Measurements from ENCODE around the gene WDCP.
"Not testable (repeated sequence)": the region's sequence is repeated elsewhere in the genome, so short reads cannot be mapped to it uniquely, and the experiment has no call there.

The WDCP gene

GRCh38 chr2:24046930-24047702 is at the start of gene WDCP:
Gene WDCP (minus strand): TSS chr2:24047391. CDS start chr2:24039494, 7,897 bp downstream.
- DNase-seq: peak; percentile 98

GRCh38 chr2:24095171-24095677 is 48.0 kb upstream of the WDCP start:
- not testable (repeated sequence) for DNase-seq

- not testable (repeated sequence) for DNase-seq
These were observed 46.1 kb upstream of the WDCP start for GRCh38 chr2:24093270-24093669.

DNA sequence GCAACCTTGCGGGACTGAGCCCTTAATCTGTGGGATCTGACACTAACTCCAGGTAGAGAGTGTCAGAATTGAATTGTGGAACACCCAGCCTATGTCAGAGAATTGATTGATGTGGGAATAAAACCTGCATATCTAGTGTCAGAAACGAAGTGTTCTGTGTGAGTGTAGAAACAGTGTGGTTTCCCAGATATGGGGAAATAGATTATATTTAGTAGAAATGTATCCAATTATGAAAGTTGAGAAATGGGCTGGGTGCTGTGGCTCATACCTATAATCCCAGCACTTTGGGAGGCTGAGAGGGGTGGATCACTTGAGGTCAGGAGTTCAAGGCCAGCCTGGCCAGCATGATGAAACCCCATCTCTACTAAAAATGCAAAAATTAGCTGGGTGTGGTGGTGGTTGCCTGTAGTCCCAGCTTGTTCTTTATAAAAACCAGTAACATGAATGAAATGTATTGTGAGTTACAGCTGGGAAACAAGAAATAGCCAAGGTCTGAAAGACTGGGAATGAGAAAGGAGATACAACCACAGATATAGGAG is 41.7 kb upstream of the WDCP start:
- DNase-seq: no peak

GRCh38 chr2:24087032-24087431 is 39.8 kb upstream of the WDCP start:
- no peak for DNase-seq

DNA sequence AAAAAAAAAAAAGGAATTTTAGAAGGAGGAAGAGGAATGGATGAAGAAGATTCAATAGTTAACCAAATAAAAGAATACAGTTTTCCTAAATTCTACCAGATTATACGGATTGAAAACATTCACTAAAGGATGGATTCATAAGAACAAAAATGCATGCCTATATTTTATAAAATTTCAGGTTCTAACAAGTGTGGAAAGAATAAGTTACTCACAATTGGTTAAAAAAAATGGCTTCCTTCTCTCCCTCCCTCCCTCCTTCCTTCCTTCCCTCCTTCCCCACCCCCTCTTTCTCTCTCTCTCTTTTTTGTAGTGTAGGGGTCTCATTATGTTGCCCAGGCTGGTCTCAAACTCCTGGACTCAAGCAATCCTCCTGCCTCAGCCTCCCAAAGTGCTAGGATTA is 39.0 kb upstream of the WDCP start:
- DNase-seq: no peak

- DNase-seq: no peak
These were observed 38.0 kb upstream of the WDCP start for GRCh38 chr2:24085200-24085489.

DNA sequence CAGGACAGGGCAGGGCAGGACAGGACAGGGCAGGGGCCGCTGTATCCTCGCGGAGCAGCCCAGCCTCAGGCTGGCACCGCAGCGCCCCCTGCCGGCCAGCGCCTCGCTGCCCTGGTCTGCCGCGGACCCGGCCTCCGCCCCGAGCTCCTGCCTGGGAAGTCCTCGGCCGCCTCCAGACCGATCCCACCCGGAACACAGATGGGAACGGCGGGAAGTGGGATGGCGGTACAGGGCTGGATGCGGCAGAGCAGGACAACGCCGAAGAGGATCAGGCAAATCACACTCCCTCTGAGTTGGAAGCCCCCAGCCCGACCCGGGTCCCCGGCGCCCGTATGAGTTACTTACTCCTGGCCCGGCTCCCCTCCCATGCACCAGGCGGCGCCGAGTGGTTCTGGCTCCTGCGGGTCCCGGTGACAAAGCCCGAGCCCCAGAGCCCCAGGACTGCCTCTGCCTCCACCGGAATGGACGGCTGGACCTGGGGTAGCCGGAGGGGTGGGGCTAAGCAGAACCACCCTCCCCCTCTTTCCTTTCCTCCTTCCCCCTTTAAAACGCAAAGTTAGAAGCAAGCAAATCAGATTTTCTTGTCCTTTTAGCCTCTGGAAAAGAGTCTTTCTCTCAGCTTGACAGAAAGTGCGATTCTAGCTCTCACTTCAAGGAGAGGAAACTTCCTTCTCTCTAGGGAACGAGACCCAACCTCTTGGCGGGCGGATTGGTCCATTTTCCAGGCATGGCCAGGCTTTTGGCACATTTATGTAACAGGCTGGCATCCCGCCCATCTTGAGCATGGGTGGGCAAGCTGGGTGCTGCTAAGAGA is 37.4 kb upstream of the WDCP start, which contains the start of gene TP53I3:
Gene TP53I3 (minus strand): TSS at position 449 of the 814 bp plus-strand sequence. CDS start 508 bp downstream, outside the sequence.
- DNase-seq: peak; percentile 81

DNA sequence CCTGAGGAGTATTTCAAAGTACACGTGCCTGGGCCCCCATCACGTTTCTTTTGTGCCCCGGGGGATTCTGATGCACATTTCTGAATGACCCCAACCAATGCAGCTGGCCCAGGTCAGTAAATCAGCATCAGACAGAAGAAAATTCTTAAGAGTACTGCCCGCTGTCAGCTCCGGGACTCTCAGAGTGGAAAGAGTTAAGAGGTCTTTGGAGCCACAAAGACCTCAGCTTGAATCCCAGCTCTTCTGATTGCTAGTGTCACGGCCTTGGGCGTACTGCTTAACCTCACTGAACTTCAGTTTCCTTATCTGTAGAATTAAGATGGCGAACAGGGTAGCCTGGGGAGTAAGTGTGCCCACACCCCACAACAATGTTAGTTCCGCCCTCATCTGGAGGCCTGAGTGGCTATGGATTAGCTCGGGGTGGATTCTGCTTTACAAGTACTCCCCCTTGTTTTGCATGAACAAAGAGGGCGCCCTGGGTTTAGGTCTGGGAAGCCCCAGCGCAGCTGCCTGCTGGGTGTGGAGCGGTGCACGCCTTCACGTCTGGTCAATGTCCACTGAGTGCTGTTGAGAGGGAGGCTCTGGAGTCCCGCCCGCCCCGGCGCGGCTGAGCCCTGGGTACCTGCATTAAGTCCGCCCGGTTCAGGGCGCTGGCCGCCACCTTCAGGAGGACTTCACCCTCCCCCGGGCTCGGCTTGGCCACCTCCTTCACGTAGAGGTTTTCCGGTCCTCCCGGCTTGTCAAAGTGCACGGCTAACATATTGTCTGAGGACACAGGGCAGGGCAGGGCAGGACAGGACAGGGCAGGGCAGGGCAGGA is 36.6 kb upstream of the WDCP start:
- peak; percentile 66 for DNase-seq

DNA sequence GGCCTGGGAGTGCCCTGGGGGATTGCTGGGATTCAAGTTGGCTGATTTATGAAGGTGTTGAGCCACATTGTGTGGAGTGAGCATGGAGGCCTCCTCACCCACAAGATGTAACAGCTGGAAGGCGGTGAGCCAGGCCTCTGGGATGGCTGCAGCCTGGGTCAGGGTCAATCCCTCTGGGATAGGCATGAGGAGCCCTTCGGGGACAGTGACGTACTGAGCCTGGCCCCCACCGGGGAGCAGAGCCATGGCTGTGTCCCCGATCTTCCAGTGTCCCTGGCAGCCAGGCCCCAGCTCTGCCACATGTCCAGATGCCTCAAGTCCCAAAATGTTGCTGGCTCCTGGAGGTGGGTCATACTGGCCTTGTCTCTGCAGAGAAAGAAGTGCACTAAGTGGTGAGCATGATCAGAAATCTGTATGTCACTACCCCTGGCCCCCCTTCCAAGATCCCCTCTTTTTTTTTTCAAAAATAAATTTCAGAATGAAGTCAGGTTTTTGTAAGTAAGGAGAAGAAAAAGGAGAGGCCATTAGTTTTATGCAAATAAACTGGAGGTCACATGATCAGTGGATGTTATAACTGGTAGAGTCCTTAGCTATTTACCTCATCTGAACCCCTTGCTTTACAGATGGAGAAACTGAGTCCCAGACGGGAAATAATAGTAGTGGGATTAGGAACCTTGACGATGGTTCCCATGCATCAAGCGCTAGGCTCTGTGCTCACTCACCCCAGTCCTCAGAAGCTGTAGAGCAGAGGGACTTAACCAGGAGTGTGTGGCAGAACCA is 35.8 kb upstream of the WDCP start:
- no peak for DNase-seq

DNA sequence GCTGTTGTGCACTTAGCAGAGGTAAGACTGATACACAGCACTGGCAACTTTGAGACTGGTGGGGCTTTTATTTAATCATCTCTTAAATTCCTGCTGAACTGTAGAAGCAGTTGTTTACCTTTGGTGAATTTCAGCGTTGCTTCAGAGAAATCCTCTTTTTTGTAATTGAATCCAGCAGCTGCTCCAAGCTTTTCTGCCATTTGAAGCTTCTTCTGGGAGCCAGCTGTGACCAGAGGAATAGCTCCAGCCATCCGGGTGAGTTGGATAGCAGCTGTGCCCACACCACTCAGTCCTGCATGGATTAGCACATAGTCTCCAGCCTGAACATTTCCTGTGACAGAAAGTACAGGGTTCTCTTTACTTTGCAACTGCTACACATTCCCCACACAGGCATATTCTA is 33.5 kb upstream of the WDCP start:
- no peak for DNase-seq

DNA sequence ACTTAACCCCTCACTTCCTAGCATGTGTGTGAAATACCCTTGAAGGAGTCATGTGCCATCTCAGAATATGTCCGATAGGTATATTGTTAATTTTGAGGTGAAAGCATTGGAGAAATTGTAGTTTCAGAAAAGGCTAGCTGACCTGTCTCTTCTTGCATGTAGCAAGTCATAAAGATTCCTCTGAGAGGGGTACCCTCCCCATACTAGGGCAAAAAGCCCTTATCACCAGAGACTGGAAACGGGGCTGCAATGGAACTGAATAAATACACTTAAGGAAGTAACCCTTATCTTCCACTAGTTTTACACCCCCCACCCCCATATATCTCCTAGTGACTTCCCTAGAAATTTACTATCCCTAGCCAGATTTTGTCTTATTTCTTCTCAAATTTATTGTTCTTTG is 30.7 kb upstream of the WDCP start:
- DNase-seq: no peak

DNA sequence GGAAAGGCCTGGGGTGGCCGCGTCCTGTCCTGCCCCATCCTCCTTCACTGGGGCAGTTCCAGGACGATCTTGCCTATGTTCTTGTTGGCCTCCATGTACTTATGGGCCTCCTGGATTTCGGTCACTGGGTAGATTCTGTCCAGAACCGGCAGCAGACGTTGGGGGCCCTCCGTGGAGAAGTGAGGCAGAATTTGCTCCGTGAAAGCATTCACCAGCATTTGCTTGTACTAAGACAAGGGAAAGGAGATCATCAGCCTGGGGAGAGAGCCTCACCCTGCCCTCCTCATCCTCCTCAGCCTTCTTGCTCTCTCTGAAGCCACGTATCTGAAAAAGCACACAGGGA is 30.3 kb upstream of the WDCP start:
- DNase-seq: no peak

DNA sequence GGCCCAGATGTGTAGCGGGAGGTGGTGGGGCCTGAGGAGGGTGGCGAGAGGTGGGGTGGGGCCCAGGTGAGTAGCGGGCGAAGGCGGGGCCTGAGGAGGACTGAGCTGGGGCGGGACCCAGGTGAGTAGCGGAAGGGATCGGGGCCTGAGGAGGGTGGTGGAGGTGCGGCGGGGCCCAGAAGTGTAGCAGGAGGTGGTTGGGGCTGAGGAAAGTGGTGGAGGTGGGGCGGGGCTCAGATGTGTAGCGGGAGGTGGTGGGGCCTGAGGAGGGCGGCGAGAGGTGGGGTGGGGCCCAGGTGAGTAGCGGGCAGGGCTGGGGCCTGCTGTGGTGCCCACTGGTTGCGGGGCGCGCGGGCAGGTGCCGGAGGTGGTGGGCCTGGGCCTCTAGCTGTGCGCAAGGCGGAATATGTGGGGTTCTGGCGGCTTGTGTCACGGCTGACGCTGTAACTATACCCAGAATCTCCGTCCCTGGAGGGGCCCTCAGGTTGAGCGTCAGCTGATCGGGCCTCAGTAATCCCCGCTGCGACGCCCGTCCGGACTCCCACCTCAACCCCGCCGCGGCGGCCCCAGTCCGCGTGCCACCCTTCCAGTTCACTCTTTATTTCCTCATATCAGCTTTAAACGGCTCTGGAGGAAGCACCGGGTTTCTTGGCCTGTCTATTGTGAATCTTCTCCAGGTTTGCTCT is 29.8 kb upstream of the WDCP start:
- DNase-seq: no peak

DNA sequence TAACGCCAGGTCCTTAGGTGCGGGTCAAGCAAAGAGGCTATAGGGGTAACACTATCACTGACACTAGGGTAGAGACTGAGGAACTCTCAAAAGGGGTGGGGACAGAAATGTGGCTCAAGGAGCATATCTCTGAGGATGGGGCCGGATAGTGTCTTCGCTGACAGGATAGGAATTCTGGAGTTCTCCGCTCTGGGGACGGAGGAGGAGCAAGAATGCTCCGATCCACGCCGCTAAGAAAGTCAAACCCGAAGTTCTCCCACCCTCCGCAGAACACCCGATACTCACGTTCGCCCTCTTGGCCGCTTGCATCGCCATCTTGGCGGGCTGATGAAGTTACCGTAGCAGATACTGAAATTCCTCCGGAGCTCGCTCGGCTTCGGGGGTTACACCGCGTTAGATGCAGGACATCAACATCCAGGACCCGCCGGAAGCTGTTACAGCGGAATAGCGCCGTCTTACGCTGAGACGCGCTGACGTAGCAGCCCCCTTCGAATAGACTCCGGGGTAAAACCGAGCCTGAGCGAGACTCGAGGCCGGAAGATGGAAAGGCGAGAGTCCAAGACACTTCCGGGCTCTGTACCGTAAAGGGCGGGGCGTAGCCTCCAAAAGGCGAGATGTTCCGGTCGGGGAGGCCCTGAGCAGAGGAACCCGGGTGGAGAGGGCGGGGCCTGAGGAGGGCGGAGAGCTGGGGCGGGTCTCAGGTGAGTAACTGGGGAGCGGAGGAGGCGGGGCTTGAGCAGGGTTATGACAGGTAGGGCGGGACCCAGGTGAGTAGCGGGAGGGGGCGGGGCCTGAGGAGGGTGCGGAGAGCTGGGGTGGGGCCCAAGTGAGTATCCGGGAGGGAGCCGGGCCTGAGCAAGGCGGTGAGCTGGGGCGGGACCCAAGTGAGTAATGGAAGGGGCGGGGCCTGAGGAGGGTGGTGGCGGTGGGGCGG is 29.0 kb upstream of the WDCP start, which contains the start of gene SF3B6:
Gene SF3B6 (minus strand): TSS at position 412 of the 934 bp plus-strand sequence. CDS start 97 bp downstream, at position 315.
- DNase-seq: peak; percentile 99

DNA sequence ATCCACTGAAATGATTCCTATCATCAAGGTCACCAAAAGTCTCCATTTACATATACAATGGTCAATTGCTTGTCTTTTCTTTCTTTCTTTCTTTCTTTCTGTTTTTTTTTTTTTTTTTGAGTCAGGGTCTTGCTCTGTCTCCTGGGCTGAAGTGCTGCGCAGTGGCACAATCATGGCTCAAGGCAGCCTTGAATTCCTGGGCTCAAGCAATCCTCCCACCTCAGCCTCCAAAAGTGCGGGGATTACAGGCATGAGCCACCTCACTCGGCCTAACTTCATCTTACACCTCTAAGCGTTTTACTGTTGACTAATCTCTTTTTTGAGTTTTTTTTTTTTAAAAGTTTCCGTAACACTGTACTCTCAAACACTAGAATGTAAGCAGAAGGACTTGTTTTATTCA is 28.1 kb upstream of the WDCP start:
- no peak for DNase-seq

- DNase-seq: no peak
These were observed 26.6 kb upstream of the WDCP start for GRCh38 chr2:24073816-24074215.

GRCh38 chr2:24072259-24072658 is 25.1 kb upstream of the WDCP start:
- DNase-seq: no peak

DNA sequence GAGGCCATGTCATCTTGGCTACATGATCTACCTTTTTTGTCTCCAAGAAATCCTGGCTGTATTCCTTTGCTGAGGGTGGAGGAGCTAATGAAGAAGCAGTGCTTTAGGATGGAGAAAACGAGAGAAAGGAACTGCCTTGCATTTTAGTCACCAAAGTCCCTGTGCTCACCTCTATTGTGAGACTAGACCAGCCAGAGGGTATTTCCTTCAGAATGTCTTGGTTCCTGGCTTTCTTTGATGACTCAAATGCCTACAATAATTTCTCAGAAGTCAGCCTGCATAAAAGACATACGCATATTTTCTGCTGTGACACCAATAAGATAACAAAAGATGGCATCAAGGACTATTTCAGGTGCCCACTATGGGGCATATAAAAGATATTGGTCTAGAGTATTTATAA is 18.1 kb upstream of the WDCP start:
- no peak for DNase-seq

DNA sequence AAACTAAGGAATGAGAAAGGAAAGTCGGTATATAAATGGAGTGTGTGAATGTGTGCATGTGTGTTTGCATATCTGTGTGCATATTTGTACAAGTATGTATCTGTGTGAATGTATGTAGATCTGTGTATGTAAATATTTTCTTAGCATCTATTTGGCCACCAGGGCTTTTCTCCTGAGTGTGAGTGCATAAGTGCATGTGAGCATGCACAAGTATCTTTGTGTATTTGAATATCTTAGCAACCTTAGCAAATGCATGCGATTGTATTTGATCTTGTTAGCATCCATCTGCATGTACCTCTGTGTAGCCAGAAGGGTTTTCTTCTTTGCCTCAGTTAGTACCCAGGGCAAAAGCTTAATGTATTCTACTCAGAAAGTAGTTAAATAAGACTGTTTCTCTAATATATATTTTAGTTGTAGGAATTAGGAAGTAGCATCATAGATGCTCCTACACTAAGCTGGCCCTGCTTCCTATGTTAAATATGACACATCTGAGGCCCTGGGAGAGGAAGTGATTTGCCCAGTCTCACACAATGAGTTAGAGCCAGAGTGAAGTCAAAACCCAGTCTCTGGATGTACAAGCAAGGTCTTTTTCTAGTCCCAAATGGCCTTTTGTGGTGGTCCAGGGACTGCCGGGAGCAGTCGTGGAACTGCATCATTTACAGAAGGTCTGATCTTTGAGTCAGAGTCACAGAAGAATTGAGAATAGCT is 11.5 kb upstream of the WDCP start:
- no peak for DNase-seq
